HepG2 (cell line): ENCODE results near the gene HBS1L. TPM values are rescaled to one million over a fixed set of nuclear protein-coding genes. Genes with fewer than 3 reads are reported as not detected.

Source experiments
- ATAC-seq: fragments of 200-7000 bp; cut with Tn5 transposase; 3 replicates; pipeline ENCODE4 v1.9.1; 2020; ENCODE audit warnings: mild to moderate bottlenecking, moderate library complexity
- BruUV-seq: library from RNA; stranded (reverse); fragments of 400-500 nt; replicated peaks from 2 replicates; lab custom pipeline; 2021; lab: Mats Ljungman, UMichigan
- CTCF ChIA-PET: fragments of 300-600 bp; formaldehyde crosslinking; extraction: SDS; loops from one replicate; lab custom pipeline; 2021; ENCODE audit warnings: low total read pairs, inconsistent platforms, low intra/inter-chr PET ratio; lab: Yijun Ruan, JAX
- POLR2A ChIA-PET: fragments of 350-600 bp; sonication (Branson Sonifier 250); formaldehyde crosslinking; loops from one replicate; lab custom pipeline; 2020; ENCODE audit warnings: antibody characterized with exemption, inconsistent platforms; lab: Yijun Ruan, JAX
- DNase-seq: peaks from one replicate; pipeline ENCODE4 v3.0.0-alpha.2; 2015; ENCODE audit warnings: low spot score
- FAIRE-seq: peaks from 3 replicates; lab custom pipeline; 2011; peaks lifted over from hg19 to GRCh38; lab: Jason Lieb, UNC
- H2AFZ ChIP-seq: one replicate; pipeline ENCODE4 v1.6.1; 2011; ENCODE audit warnings: low read length, inconsistent platforms
- H3K27ac ChIP-seq: fragments of 300-600 bp; 3 replicates; pipeline ENCODE4 v1.8.0; 2011; ENCODE audit warnings: mixed run types, mild to moderate bottlenecking, mixed read lengths, low read length, inconsistent platforms; ENCODE audit not compliant: insufficient read depth; ENCODE audit errors: extremely low read length
- H3K27me3 ChIP-seq, 2 experiments: fragments of 200-600 bp in 1 of 2; 2 replicates in 1 of 2; 3 replicates in 1 of 2; pipeline versions ENCODE4 v1.6.0 to v1.8.0; 2011; ENCODE audit warnings: low read length in 2 of 2, mild to moderate bottlenecking in 2 of 2, moderate library complexity in 2 of 2, inconsistent platforms in 1 of 2; ENCODE audit not compliant: insufficient read depth in 2 of 2, control insufficient read depth in 1 of 2
- H3K36me3 ChIP-seq, 2 experiments: fragments of 200-600 bp in 1 of 2; replicated peaks in 1 of 2; 2 replicates in 1 of 2; 3 replicates in 1 of 2; pipeline versions ENCODE4 v1.5.1 to v1.8.0; 2011; ENCODE audit warnings: low read length in 2 of 2, inconsistent platforms in 1 of 2; ENCODE audit not compliant: insufficient read depth in 2 of 2, control insufficient read depth in 1 of 2
- H3K4me1 ChIP-seq: 2 replicates; pipeline ENCODE4 v1.5.1; 2012; ENCODE audit warnings: low read length, inconsistent platforms; ENCODE audit not compliant: insufficient read depth
- H3K4me2 ChIP-seq: 2 replicates; pipeline ENCODE4 v1.6.0; 2011; ENCODE audit warnings: low read depth, low read length, inconsistent platforms
- H3K4me3 ChIP-seq, 3 experiments: fragments of 200-600 bp in 1 of 3; sonication (generic), shearing (Covaris generic) in 1 of 3; replicated peaks in 1 of 3; 2 replicates each; pipeline ENCODE4 v1.5.1; 2011 to 2016; ENCODE audit warnings: low read length in 3 of 3, inconsistent platforms in 2 of 3, low read depth in 2 of 3, mild to moderate bottlenecking in 2 of 3, control low read depth in 1 of 3, mixed read lengths in 1 of 3; ENCODE audit not compliant: insufficient read depth in 1 of 3
- H3K79me2 ChIP-seq: one replicate; pipeline ENCODE4 v1.6.1; 2011; ENCODE audit warnings: low read length, inconsistent platforms; ENCODE audit not compliant: insufficient read depth
- H3K9ac ChIP-seq: 2 replicates; pipeline ENCODE4 v1.6.0; 2011; ENCODE audit warnings: mild to moderate bottlenecking, low read depth, low read length, inconsistent platforms; ENCODE audit not compliant: insufficient read depth
- H3K9me3 ChIP-seq: 2 replicates; pipeline ENCODE4 v1.5.1; 2012; ENCODE audit warnings: mild to moderate bottlenecking, low read length
- H4K20me1 ChIP-seq: 2 replicates; pipeline ENCODE4 v1.6.0; 2011; ENCODE audit warnings: inconsistent platforms, mild to moderate bottlenecking, low read length, moderate library complexity; ENCODE audit not compliant: insufficient read depth
- CEBPG ChIP-seq: IDR thresholded peaks from 2 replicates; pipeline ENCODE4 v1.6.1; 2016
- CREM ChIP-seq, 2 experiments: sonication (generic) in 1 of 2; formaldehyde crosslinking in 1 of 2; IDR thresholded peaks; 2 replicates each; pipeline versions ENCODE4 v1.4.0 to v1.6.1; 2016 to 2020; ENCODE audit warnings: antibody characterized with exemption in 1 of 2, mild to moderate bottlenecking in 1 of 2, missing genetic modification reagents in 1 of 2
- DNMT1 ChIP-seq: sonication (generic); formaldehyde crosslinking; IDR thresholded peaks from 2 replicates; pipeline ENCODE4 v1.5.1; 2020; ENCODE audit warnings: mild to moderate bottlenecking, missing genetic modification reagents
- FOXK2 ChIP-seq: fragments of 450-650 bp; IDR thresholded peaks from 2 replicates; pipeline ENCODE4 v1.6.1; 2016
- HNRNPK ChIP-seq: fragments of 200-400 bp; formaldehyde crosslinking; IDR thresholded peaks from 2 replicates; pipeline ENCODE4 v1.6.1; 2018; ENCODE audit warnings: low read length, low read depth, moderate library complexity, mild to moderate bottlenecking; ENCODE audit not compliant: poor library complexity, severe bottlenecking
- PRPF4 ChIP-seq: fragments of 200-400 bp; formaldehyde crosslinking; IDR thresholded peaks from 2 replicates; pipeline ENCODE4 v1.6.1; 2016; ENCODE audit warnings: low read length, low read depth; ENCODE audit not compliant: poor library complexity, severe bottlenecking
- RFX1 ChIP-seq: fragments of 450-650 bp; IDR thresholded peaks from 2 replicates; pipeline ENCODE4 v1.6.1; 2017
- SIX1 ChIP-seq: sonication (generic); formaldehyde crosslinking; IDR thresholded peaks from 2 replicates; pipeline ENCODE4 v1.4.0; 2020; ENCODE audit warnings: missing genetic modification reagents, borderline replicate concordance
- SMAD1 ChIP-seq: sonication (generic); formaldehyde crosslinking; IDR thresholded peaks from 2 replicates; pipeline ENCODE4 v1.4.0; 2020; ENCODE audit warnings: missing genetic modification reagents, low read depth, mild to moderate bottlenecking, borderline replicate concordance
- TSC22D2 ChIP-seq: sonication (generic); formaldehyde crosslinking; IDR thresholded peaks from 2 replicates; pipeline ENCODE4 v1.5.1; 2020; ENCODE audit warnings: missing genetic modification reagents, mild to moderate bottlenecking, borderline replicate concordance
- YY1 ChIP-seq: IDR thresholded peaks from 2 replicates; pipeline ENCODE4 v1.6.1; 2011; ENCODE audit warnings: low read length, low read depth, moderate library complexity, mild to moderate bottlenecking; ENCODE audit not compliant: insufficient read depth, insufficient replicate concordance
- ZNF451 ChIP-seq: sonication (generic); formaldehyde crosslinking; IDR thresholded peaks from 2 replicates; pipeline ENCODE4 v1.5.0; 2020; ENCODE audit warnings: mild to moderate bottlenecking, missing genetic modification reagents
- WGBS: methylation state at CpG from one replicate; pipeline ENCODE4 v1.1.6; 2017; ENCODE audit warnings: low lambda C conversion rate; 5-methylcytosine and 5-hydroxymethylcytosine counted together
- in situ Hi-C: cut with HindIII; loops from 2 replicates; pipeline ENCODE4 v1.10.0; 2017; ENCODE audit warnings: low pct_unique_long_range_greater_than_20kb; ENCODE audit not compliant: extremely low pct_ligation_motif_present
- intact Hi-C: fragments of 100-400 bp; cut with micrococcal nuclease; formaldehyde crosslinking; loops from one replicate; pipeline ENCODE4 v1.10.0; 2022; ENCODE audit not compliant: unreplicated experiment
- polyA plus RNA-seq, 8 experiments: library from polyadenylated mRNA; depleted of rRNA in 3 of 8; stranded (reverse) in 7 of 8; unstranded in 1 of 8; fragments of >200 nt; fragmentation: Illumina TruSeq in 4 of 8; extraction: Trizol in 4 of 8; gene quantifications; 2 replicates each; pipeline versions ENCODE4 v1.2.1 to v1.2.3, GENCODE V29; 2011 to 2016; ENCODE audit warnings: low read depth in 4 of 8, missing spikeins in 1 of 8, mixed read lengths in 1 of 8; ENCODE audit not compliant: insufficient read depth in 1 of 8
- total RNA-seq, 5 experiments: library from RNA; depleted of rRNA; stranded (reverse); fragments of >200 nt; fragmentation: Illumina TruSeq; extraction: Trizol; gene quantifications; 2 replicates each; pipeline ENCODE4 v1.2.3, GENCODE V29; 2016; ENCODE audit warnings: low read depth in 1 of 5
- TF ChIP-seq, protein P1 (sequence below): sonication (generic); formaldehyde crosslinking; conservative IDR thresholded peaks from 2 replicates; pipeline ENCODE4 v1.5.0; 2020; ENCODE audit warnings: missing genetic modification reagents
- TF ChIP-seq, protein P2 (sequence below): sonication (generic); formaldehyde crosslinking; IDR thresholded peaks from 2 replicates; pipeline ENCODE4 v1.4.0; 2020; ENCODE audit warnings: mild to moderate bottlenecking, missing genetic modification reagents
- TF ChIP-seq, protein P3 (sequence below): sonication (generic); formaldehyde crosslinking; IDR thresholded peaks from 2 replicates; pipeline ENCODE4 v1.4.0; 2020; ENCODE audit warnings: missing genetic modification reagents, mild to moderate bottlenecking, borderline replicate concordance

The HBS1L gene
- total and polyA plus RNA-seq, 2 of the 13 experiments (the other 11 are each of a cell fraction or from before 2014, with no cell fraction given): 44.1 to 138 TPM

DNA sequence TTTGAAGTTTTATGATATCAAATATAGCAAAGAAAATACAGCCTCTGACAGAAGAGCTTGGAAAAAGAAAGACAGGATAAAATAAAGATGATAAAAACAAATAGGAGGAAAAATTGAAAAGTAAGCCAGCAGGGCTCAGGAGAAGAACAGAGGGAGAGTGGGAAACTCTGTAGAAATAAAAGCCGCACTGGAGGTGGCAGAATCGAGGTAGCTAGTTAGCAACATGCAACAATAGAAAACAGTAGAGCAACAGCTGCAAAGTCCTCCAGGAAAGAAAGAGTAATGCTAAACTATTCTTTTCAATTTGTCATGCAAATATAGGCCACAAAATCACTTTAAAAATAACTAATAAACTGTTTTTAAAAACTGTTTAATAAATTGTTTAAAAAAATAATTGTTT, 28.8 kb downstream of the HBS1L start:
- intact Hi-C loops (no loop called here), in situ Hi-C loops (no loop called here)
- Histone ChIP-seq H3K27me3 (no peaks in the 10 kb centered on the region), H3K4me3 (no peak overlapping the region), H3K79me2 (peaks cover 9% of the 10 kb centered on the region), H4K20me1 (no peaks in the 10 kb centered on the region), H3K36me3 (peaks cover 3 to 20% of the 10 kb centered on the region in 2 experiments), H3K9ac (no peak overlapping the region), H3K9me3 (no peaks in the 10 kb centered on the region), H3K4me1 (no peaks in the 10 kb centered on the region), H3K27ac (no peak overlapping the region), H2AFZ (no peak overlapping the region), H3K4me2 (no peak overlapping the region)
- FAIRE-seq: no peak
- WGBS: 96% methylated on average over 2 of the region's 2 CpGs
- POLR2A ChIA-PET: interaction anchor here (1.1 kb wide), 1 partner anchor 29 kb away, joined by 5 read pairs; the partner anchor contains the start of gene HBS1L
- CTCF ChIA-PET: no interaction called here
- DNase-seq: no peak
- no peak for ATAC-seq
- no TSS peak for BruUV-seq
- TF ChIP-seq DNMT1 (CRISPR knock-in tag): no peak
- TF ChIP-seq, protein P1, sequence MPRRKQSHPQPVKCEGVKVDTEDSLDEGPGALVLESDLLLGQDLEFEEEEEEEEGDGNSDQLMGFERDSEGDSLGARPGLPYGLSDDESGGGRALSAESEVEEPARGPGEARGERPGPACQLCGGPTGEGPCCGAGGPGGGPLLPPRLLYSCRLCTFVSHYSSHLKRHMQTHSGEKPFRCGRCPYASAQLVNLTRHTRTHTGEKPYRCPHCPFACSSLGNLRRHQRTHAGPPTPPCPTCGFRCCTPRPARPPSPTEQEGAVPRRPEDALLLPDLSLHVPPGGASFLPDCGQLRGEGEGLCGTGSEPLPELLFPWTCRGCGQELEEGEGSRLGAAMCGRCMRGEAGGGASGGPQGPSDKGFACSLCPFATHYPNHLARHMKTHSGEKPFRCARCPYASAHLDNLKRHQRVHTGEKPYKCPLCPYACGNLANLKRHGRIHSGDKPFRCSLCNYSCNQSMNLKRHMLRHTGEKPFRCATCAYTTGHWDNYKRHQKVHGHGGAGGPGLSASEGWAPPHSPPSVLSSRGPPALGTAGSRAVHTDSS (CRISPR knock-in tag): no peak
- no peak for TF ChIP-seq CREM (IDR thresholded peaks at IDR 0.05)
- TF ChIP-seq CREM (CRISPR knock-in tag; IDR thresholded peaks at IDR 0.05): no peak
- TF ChIP-seq HNRNPK: no peak
- no peak for TF ChIP-seq YY1
- TF ChIP-seq, protein P2, sequence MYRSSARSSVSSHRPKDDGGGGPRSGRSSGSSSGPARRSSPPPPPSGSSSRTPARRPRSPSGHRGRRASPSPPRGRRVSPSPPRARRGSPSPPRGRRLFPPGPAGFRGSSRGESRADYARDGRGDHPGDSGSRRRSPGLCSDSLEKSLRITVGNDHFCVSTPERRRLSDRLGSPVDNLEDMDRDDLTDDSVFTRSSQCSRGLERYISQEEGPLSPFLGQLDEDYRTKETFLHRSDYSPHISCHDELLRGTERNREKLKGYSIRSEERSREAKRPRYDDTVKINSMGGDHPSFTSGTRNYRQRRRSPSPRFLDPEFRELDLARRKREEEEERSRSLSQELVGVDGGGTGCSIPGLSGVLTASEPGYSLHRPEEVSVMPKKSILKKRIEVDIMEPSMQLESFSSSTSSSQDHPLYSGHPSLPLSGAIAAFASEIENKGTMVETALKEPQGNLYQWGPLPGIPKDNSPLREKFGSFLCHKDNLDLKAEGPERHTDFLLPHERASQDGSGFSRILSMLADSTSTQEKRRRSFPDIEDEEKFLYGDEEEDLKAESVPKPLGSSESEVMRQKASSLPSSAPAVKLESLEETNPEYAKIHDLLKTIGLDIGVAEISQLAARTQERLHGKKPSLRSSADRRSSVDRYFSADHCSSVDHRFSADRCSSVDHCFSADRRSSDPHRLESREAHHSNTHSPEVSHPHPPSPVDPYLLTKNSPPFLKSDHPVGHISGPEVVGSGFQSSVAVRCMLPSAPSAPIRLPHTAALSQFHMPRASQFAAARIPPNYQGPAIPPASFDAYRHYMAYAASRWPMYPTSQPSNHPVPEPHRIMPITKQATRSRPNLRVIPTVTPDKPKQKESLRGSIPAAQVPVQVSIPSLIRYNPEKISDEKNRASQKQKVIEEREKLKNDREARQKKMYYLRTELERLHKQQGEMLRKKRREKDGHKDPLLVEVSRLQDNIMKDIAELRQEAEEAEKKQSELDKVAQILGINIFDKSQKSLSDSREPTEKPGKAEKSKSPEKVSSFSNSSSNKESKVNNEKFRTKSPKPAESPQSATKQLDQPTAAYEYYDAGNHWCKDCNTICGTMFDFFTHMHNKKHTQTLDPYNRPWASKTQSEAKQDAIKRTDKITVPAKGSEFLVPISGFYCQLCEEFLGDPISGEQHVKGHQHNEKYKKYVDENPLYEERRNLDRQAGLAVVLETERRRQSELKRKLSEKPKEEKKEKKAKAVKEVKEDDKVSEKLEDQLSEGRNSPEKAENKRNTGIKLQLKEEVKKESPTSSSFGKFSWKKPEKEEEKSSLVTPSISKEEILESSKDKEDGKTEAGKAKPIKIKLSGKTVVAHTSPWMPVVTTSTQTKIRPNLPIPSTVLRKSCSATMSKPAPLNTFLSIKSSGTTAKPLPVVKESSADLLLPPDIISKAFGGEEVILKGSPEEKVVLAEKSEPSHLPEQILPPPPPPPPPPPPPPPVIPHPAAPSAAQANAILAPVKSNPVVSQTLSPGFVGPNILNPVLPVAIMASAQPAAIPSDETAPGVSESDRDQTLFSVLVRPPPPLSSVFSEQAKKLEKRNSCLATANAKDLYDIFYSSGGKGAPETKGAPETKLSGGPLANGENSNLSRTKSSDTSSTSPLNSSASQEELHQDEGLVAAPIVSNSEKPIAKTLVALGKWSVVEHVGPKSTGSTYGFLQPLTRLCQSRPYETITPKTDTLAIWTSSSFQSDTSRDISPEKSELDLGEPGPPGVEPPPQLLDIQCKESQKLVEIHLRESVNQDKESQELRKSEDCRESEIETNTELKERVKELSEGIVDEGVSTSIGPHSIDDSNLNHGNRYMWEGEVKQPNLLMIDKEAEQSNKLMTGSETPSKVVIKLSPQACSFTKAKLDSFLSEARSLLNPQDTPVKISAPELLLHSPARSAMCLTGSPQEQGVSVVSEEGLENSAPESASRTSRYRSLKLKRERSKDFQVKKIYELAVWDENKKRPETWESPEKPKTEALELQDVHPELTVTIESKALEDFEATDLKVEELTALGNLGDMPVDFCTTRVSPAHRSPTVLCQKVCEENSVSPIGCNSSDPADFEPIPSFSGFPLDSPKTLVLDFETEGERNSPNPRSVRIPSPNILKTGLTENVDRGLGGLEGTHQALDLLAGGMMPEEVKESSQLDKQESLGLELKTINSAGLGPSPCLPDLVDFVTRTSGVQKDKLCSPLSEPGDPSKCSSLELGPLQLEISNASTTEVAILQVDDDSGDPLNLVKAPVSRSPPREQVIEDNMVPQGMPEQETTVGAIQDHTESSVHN (CRISPR knock-in tag): no peak
- no peak for TF ChIP-seq CEBPG (CRISPR knock-in tag)
- no peak for TF ChIP-seq SMAD1
- no peak for TF ChIP-seq FOXK2
- no peak for TF ChIP-seq PRPF4
- TF ChIP-seq TSC22D2 (CRISPR knock-in tag): no peak
- TF ChIP-seq, protein P3, sequence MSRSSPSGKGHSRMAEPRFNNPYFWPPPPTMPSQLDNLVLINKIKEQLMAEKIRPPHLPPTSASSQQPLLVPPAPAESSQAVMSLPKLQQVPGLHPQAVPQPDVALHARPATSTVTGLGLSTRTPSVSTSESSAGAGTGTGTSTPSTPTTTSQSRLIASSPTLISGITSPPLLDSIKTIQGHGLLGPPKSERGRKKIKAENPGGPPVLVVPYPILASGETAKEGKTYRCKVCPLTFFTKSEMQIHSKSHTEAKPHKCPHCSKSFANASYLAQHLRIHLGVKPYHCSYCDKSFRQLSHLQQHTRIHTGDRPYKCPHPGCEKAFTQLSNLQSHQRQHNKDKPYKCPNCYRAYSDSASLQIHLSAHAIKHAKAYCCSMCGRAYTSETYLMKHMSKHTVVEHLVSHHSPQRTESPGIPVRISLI (CRISPR knock-in tag): no peak
- no peak for TF ChIP-seq SIX1 (CRISPR knock-in tag)
- no peak for TF ChIP-seq ZNF451 (CRISPR knock-in tag)
- TF ChIP-seq RFX1: no peak
